Fibroblast of pulmonary artery (primary cell): ENCODE measurements around the gene ZMYM4.

Source experiments
- DNase-seq: peaks from one replicate; pipeline ENCODE4 v3.0.0-alpha.2; 2010; ENCODE audit warnings: low read depth
- H3K4me3 ChIP-seq: replicated peaks from 2 replicates; pipeline ENCODE4 v1.5.1; 2011; ENCODE audit warnings: low read depth, mild to moderate bottlenecking, control low read depth, low read length, moderate library complexity
- CTCF ChIP-seq: IDR thresholded peaks from 2 replicates; pipeline ENCODE4 v1.5.1; 2011; ENCODE audit warnings: mild to moderate bottlenecking, control low read depth, low read length, inconsistent platforms; ENCODE audit errors: missing control alignments

The ZMYM4 gene

GRCh38 chr1:35426097-35426586 lies 157.6 kb downstream of the ZMYM4 start:
- H3K4me3 ChIP-seq = no peak overlapping the region
- TF ChIP-seq CTCF = no peak
- no peak for DNase-seq

GRCh38 chr1:35428360-35428759 lies 159.9 kb downstream of the ZMYM4 start:
- no peak for TF ChIP-seq CTCF
- H3K4me3 ChIP-seq = no peak overlapping the region
- DNase-seq = no peak

GRCh38 chr1:35430762-35431161 lies 162.3 kb downstream of the ZMYM4 start:
- TF ChIP-seq CTCF = no peak
- DNase-seq = no peak
- no peak overlapping the region for H3K4me3 ChIP-seq

GRCh38 chr1:35431173-35431599 lies 162.7 kb downstream of the ZMYM4 start:
- no peak for TF ChIP-seq CTCF
- peak; percentile 43 for DNase-seq
- no peak overlapping the region for H3K4me3 ChIP-seq

- no peak for DNase-seq
- no peak for TF ChIP-seq CTCF
- H3K4me3 ChIP-seq = no peak overlapping the region
Measured at GRCh38 chr1:35432231-35432630, 163.7 kb downstream of the ZMYM4 start.

DNA sequence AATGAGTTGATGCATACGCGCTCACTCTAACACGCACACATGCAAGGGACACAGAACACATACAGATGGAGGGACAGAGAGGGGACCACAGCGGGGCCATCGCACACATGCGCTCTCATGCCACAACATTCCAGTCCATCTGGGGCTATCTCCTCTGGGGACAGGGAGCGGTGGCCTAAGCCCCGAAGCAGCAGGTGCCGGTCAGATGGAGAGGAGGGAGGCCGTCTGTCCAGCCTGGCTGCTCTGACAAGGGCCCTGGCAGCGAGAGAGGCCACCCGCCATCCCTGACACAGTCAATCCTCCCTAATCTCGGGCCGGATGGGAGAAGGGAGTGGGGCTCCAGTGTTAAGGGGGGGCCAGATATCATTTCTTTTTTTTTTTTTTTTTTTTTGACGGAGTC lies 165.2 kb downstream of the ZMYM4 start:
- no peak overlapping the region for H3K4me3 ChIP-seq
- DNase-seq = no peak
- no peak for TF ChIP-seq CTCF

DNA sequence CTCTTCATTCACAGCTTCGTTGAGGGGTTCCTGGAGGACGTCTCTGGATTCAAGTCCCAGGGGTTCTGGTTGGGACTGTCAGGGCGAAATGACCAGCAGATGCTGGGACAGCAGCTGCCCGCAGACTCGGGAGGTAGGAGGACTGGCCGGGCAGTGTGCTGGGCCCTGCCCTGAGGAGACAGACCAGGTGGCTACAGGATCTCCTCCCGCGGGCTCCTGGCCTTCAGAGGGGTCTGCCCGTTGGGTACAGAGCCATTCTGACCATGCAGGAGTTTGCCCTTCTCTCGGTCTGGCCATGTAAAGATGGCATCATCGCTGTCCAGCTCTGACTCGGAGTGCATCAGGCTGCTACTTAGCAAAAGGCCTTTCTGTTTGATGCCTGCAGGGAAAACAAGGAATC lies 166.2 kb downstream of the ZMYM4 start:
- TF ChIP-seq CTCF = no peak
- no peak overlapping the region for H3K4me3 ChIP-seq
- no peak for DNase-seq
